ENCODE results near the gene PNPLA2.

DNA sequence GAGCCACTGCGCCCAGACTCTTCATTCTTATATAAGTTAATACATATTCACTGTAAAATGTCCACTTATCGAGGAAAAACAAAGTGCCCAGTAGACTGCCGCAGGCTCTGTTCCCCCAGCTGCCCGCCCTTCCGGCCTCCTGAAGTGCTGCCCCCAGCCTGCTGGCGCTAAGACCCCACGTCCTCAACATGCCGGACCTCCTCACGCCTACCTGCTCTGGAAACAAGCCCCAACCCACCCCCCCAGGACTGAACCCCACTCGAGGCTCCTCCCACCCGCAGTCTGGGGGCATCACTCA, 42.5 kb upstream of the PNPLA2 start:
- no peak for TF ChIP-seq POLR2A (IDR thresholded peaks at IDR 0.05)
- TF ChIP-seq, protein P1, sequence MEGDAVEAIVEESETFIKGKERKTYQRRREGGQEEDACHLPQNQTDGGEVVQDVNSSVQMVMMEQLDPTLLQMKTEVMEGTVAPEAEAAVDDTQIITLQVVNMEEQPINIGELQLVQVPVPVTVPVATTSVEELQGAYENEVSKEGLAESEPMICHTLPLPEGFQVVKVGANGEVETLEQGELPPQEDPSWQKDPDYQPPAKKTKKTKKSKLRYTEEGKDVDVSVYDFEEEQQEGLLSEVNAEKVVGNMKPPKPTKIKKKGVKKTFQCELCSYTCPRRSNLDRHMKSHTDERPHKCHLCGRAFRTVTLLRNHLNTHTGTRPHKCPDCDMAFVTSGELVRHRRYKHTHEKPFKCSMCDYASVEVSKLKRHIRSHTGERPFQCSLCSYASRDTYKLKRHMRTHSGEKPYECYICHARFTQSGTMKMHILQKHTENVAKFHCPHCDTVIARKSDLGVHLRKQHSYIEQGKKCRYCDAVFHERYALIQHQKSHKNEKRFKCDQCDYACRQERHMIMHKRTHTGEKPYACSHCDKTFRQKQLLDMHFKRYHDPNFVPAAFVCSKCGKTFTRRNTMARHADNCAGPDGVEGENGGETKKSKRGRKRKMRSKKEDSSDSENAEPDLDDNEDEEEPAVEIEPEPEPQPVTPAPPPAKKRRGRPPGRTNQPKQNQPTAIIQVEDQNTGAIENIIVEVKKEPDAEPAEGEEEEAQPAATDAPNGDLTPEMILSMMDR (IDR thresholded peaks at IDR 0.05) = no peak

Data from Peyer's patch (tissue), 4 donors.